Fibroblast of peridontal ligament (primary cell): ENCODE measurements around the gene TFRC.
"Not testable (repeated sequence)": the region's sequence is repeated elsewhere in the genome, so short reads cannot be mapped to it uniquely, and the experiment has no call there.

Experiments used
- DNase-seq: peaks from one replicate; pipeline ENCODE4 v3.0.0-alpha.2; 2010; ENCODE audit errors: extremely low read depth

The TFRC gene

GRCh38 chr3:196048922-196049598 is 32.8 kb downstream of the TFRC start:
- no peak for DNase-seq

GRCh38 chr3:196047391-196048030 is 34.4 kb downstream of the TFRC start:
- no peak for DNase-seq

- no peak for DNase-seq
Observed at GRCh38 chr3:196044513-196044912, 37.4 kb downstream of the TFRC start.

- DNase-seq, result no peak
Observed at GRCh38 chr3:196042673-196043072, 39.2 kb downstream of the TFRC start.

GRCh38 chr3:196039359-196039758 is 42.5 kb downstream of the TFRC start:
- no peak for DNase-seq

GRCh38 chr3:196026059-196026458 is 55.8 kb downstream of the TFRC start:
- not testable (repeated sequence) for DNase-seq

- DNase-seq, result no peak
Observed at GRCh38 chr3:196024968-196025367, 56.9 kb downstream of the TFRC start.

- DNase-seq, result no peak
Observed at GRCh38 chr3:196023947-196024346, 57.9 kb downstream of the TFRC start.

- not testable (repeated sequence) for DNase-seq
Observed at GRCh38 chr3:196022499-196022878, 59.4 kb downstream of the TFRC start.

- DNase-seq, result no peak
Observed at GRCh38 chr3:196020373-196020772, 61.5 kb downstream of the TFRC start.

- not testable (repeated sequence) for DNase-seq
Observed at GRCh38 chr3:196019576-196019975, 62.3 kb downstream of the TFRC start.

- not testable (repeated sequence) for DNase-seq
Observed at GRCh38 chr3:196018159-196018558, 63.7 kb downstream of the TFRC start.

GRCh38 chr3:196016485-196016884 is 65.4 kb downstream of the TFRC start:
- peak; percentile 80 for DNase-seq

- no peak for DNase-seq
Observed at GRCh38 chr3:196016059-196016458, 65.8 kb downstream of the TFRC start.

GRCh38 chr3:196013587-196014487 is 68.1 kb downstream of the TFRC start:
- no peak for DNase-seq

GRCh38 chr3:196012941-196013476 is 68.9 kb downstream of the TFRC start:
- no peak for DNase-seq

- peak; percentile 37 for DNase-seq
Observed at GRCh38 chr3:196012481-196012880, 69.4 kb downstream of the TFRC start.

- no peak for DNase-seq
Observed at GRCh38 chr3:196009456-196009855, 72.4 kb downstream of the TFRC start.

- DNase-seq, result no peak
Observed at GRCh38 chr3:196008929-196009328, 73.0 kb downstream of the TFRC start.

GRCh38 chr3:196008387-196008786 is 73.5 kb downstream of the TFRC start:
- DNase-seq, result no peak

- no peak for DNase-seq
Observed at GRCh38 chr3:196007744-196008335, 74.0 kb downstream of the TFRC start.

- DNase-seq, result not testable (repeated sequence)
Observed at GRCh38 chr3:196005338-196005737, 76.6 kb downstream of the TFRC start.
